Caco-2 (cell line): ENCODE data around the gene LIPC. TPM values are rescaled to one million over a fixed set of nuclear protein-coding genes. Genes with fewer than 3 reads are reported as not detected.

Experiments used
- BruUV-seq: library from RNA; stranded (reverse); fragments of 400-500 nt; replicated peaks from 2 replicates; lab custom pipeline; 2021; lab: Mats Ljungman, UMichigan
- CTCF ChIA-PET: fragments of 300-600 bp; sonication (Branson Sonifier 250); formaldehyde crosslinking; loops from one replicate; lab custom pipeline; 2022; ENCODE audit warnings: antibody characterized with exemption; lab: Charles Lee
- POLR2A ChIA-PET: fragments of 300-600 bp; sonication (Branson Sonifier 250); formaldehyde crosslinking; loops from one replicate; lab custom pipeline; 2022; ENCODE audit warnings: antibody characterized with exemption; lab: Charles Lee
- DNase-seq, 2 experiments: peaks; one replicate each; pipeline versions ENCODE4 v3.0.0 to v3.0.0-alpha.2; 2020 to 2022
- H3K27me3 ChIP-seq: replicated peaks from 2 replicates; pipeline ENCODE4 v1.6.0; 2011; ENCODE audit warnings: low read length; ENCODE audit not compliant: control insufficient read depth, insufficient read depth
- H3K36me3 ChIP-seq: 2 replicates; pipeline ENCODE4 v1.5.1; 2011; ENCODE audit warnings: low read length; ENCODE audit not compliant: control insufficient read depth, insufficient read depth
- H3K4me1 ChIP-seq: fragments of 250-450 bp; sonication (Bioruptor Pico); 2 replicates; pipeline ENCODE4 v1.5.1; 2020; ENCODE audit warnings: mild to moderate bottlenecking
- H3K4me3 ChIP-seq: 2 replicates; pipeline ENCODE4 v1.5.1; 2011; ENCODE audit warnings: low read depth, mild to moderate bottlenecking, control low read depth, low read length
- H3K9me3 ChIP-seq: fragments of 250-450 bp; sonication (Bioruptor Pico); 2 replicates; pipeline ENCODE4 v1.5.1; 2020; ENCODE audit warnings: mild to moderate bottlenecking, moderate library complexity
- H3K27ac Mint-ChIP-seq: one replicate; pipeline ENCODE4 v1.8.0; 2022; ENCODE audit warnings: mixed read lengths; ENCODE audit not compliant: unreplicated experiment
- H3K27me3 Mint-ChIP-seq: one replicate; pipeline ENCODE4 v1.8.0; 2022; ENCODE audit warnings: mixed read lengths; ENCODE audit not compliant: insufficient read depth, unreplicated experiment
- H3K36me3 Mint-ChIP-seq: one replicate; pipeline ENCODE4 v1.8.0; 2022; ENCODE audit warnings: mild to moderate bottlenecking, mixed read lengths; ENCODE audit not compliant: insufficient read depth, unreplicated experiment
- H3K4me1 Mint-ChIP-seq: one replicate; pipeline ENCODE4 v1.8.0; 2022; ENCODE audit warnings: low read depth, mixed read lengths; ENCODE audit not compliant: unreplicated experiment
- H3K4me3 Mint-ChIP-seq: one replicate; pipeline ENCODE4 v1.8.0; 2022; ENCODE audit warnings: mild to moderate bottlenecking, moderate library complexity, mixed read lengths; ENCODE audit not compliant: unreplicated experiment
- H3K9me3 Mint-ChIP-seq: one replicate; pipeline ENCODE4 v1.8.0; 2022; ENCODE audit warnings: mixed read lengths; ENCODE audit not compliant: unreplicated experiment
- intact Hi-C: fragments of 100-400 bp; cut with micrococcal nuclease; formaldehyde crosslinking; loops from one replicate; pipeline ENCODE4 v1.10.0; 2022; ENCODE audit not compliant: unreplicated experiment
- total RNA-seq: library from RNA; stranded (reverse); gene quantifications from 2 replicates; pipeline ENCODE4 v1.2.3, GENCODE V29; 2022
- TF ChIP-seq, protein P1 (sequence below), 2 experiments: fragments of 200-600 bp in 1 of 2; IDR thresholded peaks; 1 replicate in 1 of 2; 2 replicates in 1 of 2; pipeline versions ENCODE4 v1.5.1 to v1.8.0; 2011 to 2022; ENCODE audit warnings: antibody characterized with exemption in 1 of 2, control low read depth in 1 of 2, inconsistent platforms in 1 of 2, low read depth in 1 of 2, low read length in 1 of 2, mild to moderate bottlenecking in 1 of 2, moderate library complexity in 1 of 2; ENCODE audit not compliant: insufficient read depth in 1 of 2, severe bottlenecking in 1 of 2, unreplicated experiment in 1 of 2

LIPC gene
- total RNA-seq, 1 experiment from 2014 or later: 17.6 TPM

DNA sequence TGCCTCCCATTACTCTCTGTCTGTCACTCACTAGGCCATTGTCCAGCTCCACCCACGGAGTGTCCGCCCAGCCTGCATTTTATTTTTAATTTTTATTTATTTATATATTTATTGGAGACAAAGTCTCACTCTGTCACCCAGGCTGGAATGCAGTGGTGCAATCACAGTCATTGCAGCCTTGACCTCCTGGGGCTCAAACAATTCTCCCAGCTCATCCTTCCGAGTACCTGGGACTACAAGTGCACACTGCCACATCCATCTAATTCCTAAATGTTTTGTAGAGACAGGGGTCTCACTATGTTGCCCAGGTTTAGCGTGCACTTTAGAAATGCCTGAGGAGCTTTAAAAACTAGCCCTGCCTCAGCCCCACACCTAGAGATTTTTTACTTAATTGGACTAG, 141.5 kb downstream of the LIPC start:
- TF ChIP-seq, protein P1, sequence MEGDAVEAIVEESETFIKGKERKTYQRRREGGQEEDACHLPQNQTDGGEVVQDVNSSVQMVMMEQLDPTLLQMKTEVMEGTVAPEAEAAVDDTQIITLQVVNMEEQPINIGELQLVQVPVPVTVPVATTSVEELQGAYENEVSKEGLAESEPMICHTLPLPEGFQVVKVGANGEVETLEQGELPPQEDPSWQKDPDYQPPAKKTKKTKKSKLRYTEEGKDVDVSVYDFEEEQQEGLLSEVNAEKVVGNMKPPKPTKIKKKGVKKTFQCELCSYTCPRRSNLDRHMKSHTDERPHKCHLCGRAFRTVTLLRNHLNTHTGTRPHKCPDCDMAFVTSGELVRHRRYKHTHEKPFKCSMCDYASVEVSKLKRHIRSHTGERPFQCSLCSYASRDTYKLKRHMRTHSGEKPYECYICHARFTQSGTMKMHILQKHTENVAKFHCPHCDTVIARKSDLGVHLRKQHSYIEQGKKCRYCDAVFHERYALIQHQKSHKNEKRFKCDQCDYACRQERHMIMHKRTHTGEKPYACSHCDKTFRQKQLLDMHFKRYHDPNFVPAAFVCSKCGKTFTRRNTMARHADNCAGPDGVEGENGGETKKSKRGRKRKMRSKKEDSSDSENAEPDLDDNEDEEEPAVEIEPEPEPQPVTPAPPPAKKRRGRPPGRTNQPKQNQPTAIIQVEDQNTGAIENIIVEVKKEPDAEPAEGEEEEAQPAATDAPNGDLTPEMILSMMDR (IDR thresholded peaks at IDR 0.05; ENCODE audit: insufficient read depth in 1 of 2, low read depth in 1 of 2, low read length in 1 of 2, severe bottlenecking in 1 of 2, unreplicated experiment in 1 of 2): no peak
- H3K27me3 ChIP-seq: no peaks in the 10 kb centered on the region
- BruUV-seq: no TSS peak
- Mint-ChIP-seq H3K4me1 (peaks cover 21% of the 10 kb centered on the region), H3K27ac (no peak overlapping the region), H3K36me3 (peaks cover 6% of the 10 kb centered on the region), H3K9me3 (no peaks in the 10 kb centered on the region), H3K4me3 (no peak overlapping the region), H3K27me3 (no peaks in the 10 kb centered on the region)
- ChIA-PET CTCF (no interaction called here), POLR2A (no interaction called here)
- peaks cover 21% of the 10 kb centered on the region for H3K4me1 ChIP-seq
- peaks cover 3% of the 10 kb centered on the region; the same call in 1 of the 2 replicates for H3K9me3 ChIP-seq
- DNase-seq: no peak
- intact Hi-C loops: no loop called here
- no peak overlapping the region for H3K4me3 ChIP-seq
- H3K36me3 ChIP-seq: no peaks in the 10 kb centered on the region; the same call in 1 of the 2 replicates

DNA sequence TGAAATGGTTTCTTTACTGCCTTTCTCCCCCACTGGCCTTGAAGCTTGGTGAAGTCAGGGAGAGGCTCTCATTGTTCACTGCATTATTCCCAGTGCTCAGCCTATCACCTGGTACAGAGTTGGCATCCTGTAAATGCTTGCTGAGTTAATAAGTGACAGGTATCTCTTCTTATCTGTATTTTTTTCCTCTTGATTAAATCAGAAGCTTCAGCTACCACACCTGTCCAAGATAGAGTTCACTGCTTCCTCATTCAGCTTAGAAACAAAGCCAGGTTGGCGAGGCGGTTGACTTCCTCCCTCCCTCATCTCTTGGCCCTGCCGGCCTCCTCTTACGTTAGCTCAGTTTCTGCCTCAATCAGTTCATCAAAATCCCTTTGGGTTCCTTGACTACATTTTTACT, 142.8 kb downstream of the LIPC start:
- Histone ChIP-seq H3K36me3 (no peaks in the 10 kb centered on the region; the same call in 1 of the 2 replicates), H3K9me3 (peaks cover 3% of the 10 kb centered on the region; the same call in 1 of the 2 replicates), H3K4me1 (peaks cover 21% of the 10 kb centered on the region), H3K27me3 (no peaks in the 10 kb centered on the region), H3K4me3 (no peak overlapping the region)
- peak; percentile 30 to 62 for DNase-seq
- TF ChIP-seq, protein P1 (IDR thresholded peaks at IDR 0.05; ENCODE audit: insufficient read depth in 1 of 2, low read depth in 1 of 2, low read length in 1 of 2, severe bottlenecking in 1 of 2, unreplicated experiment in 1 of 2): no peak
- H3K4me1 Mint-ChIP-seq: peaks cover 21% of the 10 kb centered on the region
- H3K27ac Mint-ChIP-seq: peak overlapping the region; percentile 76
- CTCF ChIA-PET: interaction anchor here (0.6 to 1.3 kb wide), 3 partner anchors 27 to 105 kb away, joined by 3 to 5 read pairs (median 3); no protein-coding TSS in a partner anchor
- H3K27me3 Mint-ChIP-seq: no peaks in the 10 kb centered on the region
- POLR2A ChIA-PET: no interaction called here
- no peaks in the 10 kb centered on the region for H3K9me3 Mint-ChIP-seq
- intact Hi-C loops: no loop called here
- peaks cover 6% of the 10 kb centered on the region for H3K36me3 Mint-ChIP-seq
- BruUV-seq: no TSS peak
- H3K4me3 Mint-ChIP-seq: no peak overlapping the region

DNA sequence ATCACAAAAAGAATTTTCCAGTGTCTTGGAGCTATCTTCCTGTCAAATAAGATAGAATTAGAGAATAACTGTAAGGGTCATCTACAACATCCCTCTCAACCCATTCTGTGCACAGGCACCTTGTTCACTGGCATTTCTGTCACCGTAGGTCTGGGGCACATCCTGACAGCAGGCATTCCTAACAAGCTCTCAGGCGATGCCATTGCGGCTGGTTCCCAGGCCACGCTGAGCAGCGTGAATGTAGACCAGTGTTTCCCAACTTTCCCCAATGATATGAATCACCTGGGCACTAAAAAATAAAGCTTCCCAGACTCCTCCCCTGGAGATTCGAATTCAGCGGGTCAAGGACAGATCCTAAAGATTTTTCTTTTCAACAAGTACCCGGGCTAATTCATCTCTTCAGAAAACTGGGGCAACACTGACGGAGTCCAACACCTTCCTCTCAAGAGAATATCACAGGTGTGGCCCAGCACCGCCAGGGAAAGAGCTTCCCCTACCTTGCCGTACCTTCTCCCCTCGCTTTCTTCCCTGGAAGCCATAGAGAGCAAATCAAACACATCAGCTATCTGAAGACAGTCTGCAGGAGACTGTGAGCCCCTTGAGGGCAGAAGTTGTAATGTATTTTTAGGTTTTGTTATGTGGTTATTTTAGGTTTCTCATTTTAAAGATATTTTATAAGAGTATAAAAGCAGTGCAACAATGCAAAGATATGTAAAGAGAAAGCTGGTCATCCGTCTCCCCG, 143.4 kb downstream of the LIPC start:
- BruUV-seq: no TSS peak
- Mint-ChIP-seq H3K27ac (peak overlapping the region; percentile 76), H3K9me3 (no peaks in the 10 kb centered on the region), H3K4me3 (no peak overlapping the region), H3K36me3 (peaks cover 6% of the 10 kb centered on the region), H3K4me1 (peaks cover 21% of the 10 kb centered on the region), H3K27me3 (no peaks in the 10 kb centered on the region)
- no peak for DNase-seq
- Histone ChIP-seq H3K36me3 (no peaks in the 10 kb centered on the region; the same call in 1 of the 2 replicates), H3K4me3 (no peak overlapping the region), H3K9me3 (peaks cover 3% of the 10 kb centered on the region; the same call in 1 of the 2 replicates), H3K4me1 (peaks cover 21% of the 10 kb centered on the region), H3K27me3 (no peaks in the 10 kb centered on the region)
- intact Hi-C loops: no loop called here
- TF ChIP-seq, protein P1 (IDR thresholded peaks at IDR 0.05; ENCODE audit: insufficient read depth in 1 of 2, low read depth in 1 of 2, low read length in 1 of 2, severe bottlenecking in 1 of 2, unreplicated experiment in 1 of 2): no peak
- POLR2A ChIA-PET: no interaction called here
- CTCF ChIA-PET: interaction anchor here (0.6 to 1.3 kb wide), 2 partner anchors 28 to 105 kb away, joined by 3 read pairs; no protein-coding TSS in a partner anchor
